Measurements from ENCODE around the gene EHBP1. TPM values are rescaled to one million over a fixed set of nuclear protein-coding genes. Genes with fewer than 3 reads are reported as not detected.
A peak's percentile ranks its signal among the peaks of the same experiment; 100 is the strongest.
"Not testable (repeated sequence)": the region's sequence is repeated elsewhere in the genome, so short reads cannot be mapped to it uniquely, and the experiment has no call there.

Gene EHBP1
- total and polyA plus RNA-seq, 3 experiments from 2014 or later = 12.5 to 23.1 (median 22.7) TPM

GRCh38 chr2:62708751-62709150 is 3.2 kb downstream of the EHBP1 start:
- H3K36me3 ChIP-seq (ENCODE audit: insufficient read depth, low read length) = no peaks in the 10 kb centered on the region
- DNase-seq = no peak
- ChIA-PET POLR2A (no interaction called here), CTCF (no interaction called here)
- H3K4me3 ChIP-seq (ENCODE audit: low read length) = no peak overlapping the region
- Mint-ChIP-seq H3K36me3 (peaks cover 3 to 10% (median 7%) of the 10 kb centered on the region in 3 donors), H3K9me3 (no peaks in the 10 kb centered on the region), H3K27ac (peak overlapping the region in 1 of 8 donors; percentile 37), H3K4me1 (peaks cover 38 to 48% (median 39%) of the 10 kb centered on the region in 3 donors), H3K4me3 (peak overlapping the region in 4 of 7 donors; percentile 1 to 49 (median 7)), H3K27me3 (peaks cover 0 to 1% of the 10 kb centered on the region in 2 donors)
- no peaks in the 10 kb centered on the region for H3K9me3 ChIP-seq (ENCODE audit: low read length)
- no peaks in the 10 kb centered on the region for H3K27me3 ChIP-seq (ENCODE audit: insufficient read depth, low read length, poor library complexity, severe bottlenecking)
- peaks cover 22% of the 10 kb centered on the region for H3K4me1 ChIP-seq (ENCODE audit: insufficient read depth, low read length)
- H3K27ac ChIP-seq (ENCODE audit: low read depth, low read length) = no peak overlapping the region

GRCh38 chr2:62711832-62712494 is 6.5 kb downstream of the EHBP1 start:
- ChIA-PET POLR2A (no interaction called here), CTCF (no interaction called here)
- Mint-ChIP-seq H3K36me3 (peaks cover 6 to 9% (median 7%) of the 10 kb centered on the region in 3 donors), H3K9me3 (no peaks in the 10 kb centered on the region), H3K4me1 (peaks cover 29 to 42% (median 35%) of the 10 kb centered on the region in 3 donors), H3K27me3 (peaks cover 0 to 1% of the 10 kb centered on the region in 2 donors), H3K4me3 (no peak overlapping the region), H3K27ac (no peak overlapping the region)
- Histone ChIP-seq H3K4me3 (ENCODE audit: low read length) (no peak overlapping the region), H3K4me1 (ENCODE audit: insufficient read depth, low read length) (peaks cover 14% of the 10 kb centered on the region), H3K36me3 (ENCODE audit: insufficient read depth, low read length) (no peaks in the 10 kb centered on the region), H3K27me3 (ENCODE audit: insufficient read depth, low read length, poor library complexity, severe bottlenecking) (no peaks in the 10 kb centered on the region), H3K9me3 (ENCODE audit: low read length) (no peaks in the 10 kb centered on the region), H3K27ac (ENCODE audit: low read depth, low read length) (no peak overlapping the region)
- no peak for DNase-seq

GRCh38 chr2:62713196-62713595 is 7.7 kb downstream of the EHBP1 start:
- H3K4me3 ChIP-seq (ENCODE audit: low read length); H3K4me3 Mint-ChIP-seq; H3K36me3 Mint-ChIP-seq; CTCF ChIA-PET; H3K27me3 ChIP-seq (ENCODE audit: insufficient read depth, low read length, poor library complexity, severe bottlenecking); H3K27me3 Mint-ChIP-seq; H3K36me3 ChIP-seq (ENCODE audit: insufficient read depth, low read length); H3K27ac Mint-ChIP-seq; H3K4me1 ChIP-seq (ENCODE audit: insufficient read depth, low read length); DNase-seq; H3K27ac ChIP-seq (ENCODE audit: low read depth, low read length); H3K9me3 ChIP-seq (ENCODE audit: low read length); H3K9me3 Mint-ChIP-seq; POLR2A ChIA-PET: not testable (repeated sequence)
- H3K4me1 Mint-ChIP-seq = peaks cover 23 to 33% (median 26%) of the 10 kb centered on the region in 3 donors

GRCh38 chr2:62713837-62714236 is 8.3 kb downstream of the EHBP1 start:
- Mint-ChIP-seq H3K27ac (peak overlapping the region in 1 of 8 donors; percentile 25), H3K9me3 (no peaks in the 10 kb centered on the region), H3K36me3 (peaks cover 3 to 8% (median 6%) of the 10 kb centered on the region in 3 donors), H3K4me1 (peaks cover 17 to 27% (median 19%) of the 10 kb centered on the region in 3 donors), H3K27me3 (no peaks in the 10 kb centered on the region), H3K4me3 (no peak overlapping the region)
- CTCF ChIA-PET = no interaction called here
- Histone ChIP-seq H3K9me3 (ENCODE audit: low read length) (no peaks in the 10 kb centered on the region), H3K4me3 (ENCODE audit: low read length) (no peak overlapping the region), H3K4me1 (ENCODE audit: insufficient read depth, low read length) (peaks cover 4% of the 10 kb centered on the region), H3K36me3 (ENCODE audit: insufficient read depth, low read length) (no peaks in the 10 kb centered on the region), H3K27me3 (ENCODE audit: insufficient read depth, low read length, poor library complexity, severe bottlenecking) (no peaks in the 10 kb centered on the region), H3K27ac (ENCODE audit: low read depth, low read length) (no peak overlapping the region)
- no peak for DNase-seq
- POLR2A ChIA-PET = no interaction called here

- no peaks in the 10 kb centered on the region for H3K27me3 ChIP-seq (ENCODE audit: insufficient read depth, low read length, poor library complexity, severe bottlenecking)
- Mint-ChIP-seq H3K27ac (no peak overlapping the region), H3K36me3 (peaks cover 6 to 9% (median 8%) of the 10 kb centered on the region in 3 donors), H3K4me3 (no peak overlapping the region), H3K4me1 (peaks cover 20 to 33% (median 33%) of the 10 kb centered on the region in 3 donors), H3K27me3 (no peaks in the 10 kb centered on the region), H3K9me3 (no peaks in the 10 kb centered on the region)
- no peak overlapping the region for H3K27ac ChIP-seq (ENCODE audit: low read depth, low read length)
- no peaks in the 10 kb centered on the region for H3K9me3 ChIP-seq (ENCODE audit: low read length)
- no peaks in the 10 kb centered on the region for H3K4me1 ChIP-seq (ENCODE audit: insufficient read depth, low read length)
- ChIA-PET POLR2A (no interaction called here), CTCF (no interaction called here)
- H3K4me3 ChIP-seq (ENCODE audit: low read length) = no peak overlapping the region
- H3K36me3 ChIP-seq (ENCODE audit: insufficient read depth, low read length) = no peaks in the 10 kb centered on the region
- no peak for DNase-seq
Observed at GRCh38 chr2:62716768-62717167, 11.3 kb downstream of the EHBP1 start.

- Histone ChIP-seq H3K27me3 (ENCODE audit: insufficient read depth, low read length, poor library complexity, severe bottlenecking) (no peaks in the 10 kb centered on the region), H3K27ac (ENCODE audit: low read depth, low read length) (no peak overlapping the region), H3K9me3 (ENCODE audit: low read length) (no peaks in the 10 kb centered on the region), H3K36me3 (ENCODE audit: insufficient read depth, low read length) (no peaks in the 10 kb centered on the region), H3K4me3 (ENCODE audit: low read length) (no peak overlapping the region), H3K4me1 (ENCODE audit: insufficient read depth, low read length) (no peaks in the 10 kb centered on the region)
- ChIA-PET POLR2A (no interaction called here), CTCF (no interaction called here)
- no peak overlapping the region for H3K27ac Mint-ChIP-seq
- no peak overlapping the region for H3K4me3 Mint-ChIP-seq
- no peaks in the 10 kb centered on the region for H3K27me3 Mint-ChIP-seq
- H3K36me3 Mint-ChIP-seq = peaks cover 8 to 13% (median 12%) of the 10 kb centered on the region in 3 donors
- DNase-seq = no peak
- H3K4me1 Mint-ChIP-seq = peaks cover 22 to 33% (median 33%) of the 10 kb centered on the region in 3 donors
- H3K9me3 Mint-ChIP-seq = peaks cover under 1 to 4% (median 2%) of the 10 kb centered on the region in 5 donors
Observed at GRCh38 chr2:62717503-62718081, 12.1 kb downstream of the EHBP1 start.

- H3K4me1 ChIP-seq (ENCODE audit: insufficient read depth, low read length) = no peaks in the 10 kb centered on the region
- H3K36me3 ChIP-seq (ENCODE audit: insufficient read depth, low read length) = no peaks in the 10 kb centered on the region
- no peaks in the 10 kb centered on the region for H3K27me3 ChIP-seq (ENCODE audit: insufficient read depth, low read length, poor library complexity, severe bottlenecking)
- H3K27ac Mint-ChIP-seq = no peak overlapping the region
- no peak overlapping the region for H3K4me3 ChIP-seq (ENCODE audit: low read length)
- ChIA-PET POLR2A (no interaction called here), CTCF (no interaction called here)
- no peak for DNase-seq
- H3K9me3 Mint-ChIP-seq = peaks cover 7 to 11% (median 9%) of the 10 kb centered on the region in 5 donors
- peaks cover 5% of the 10 kb centered on the region for H3K9me3 ChIP-seq (ENCODE audit: low read length)
- H3K4me3 Mint-ChIP-seq = no peak overlapping the region
- no peaks in the 10 kb centered on the region for H3K27me3 Mint-ChIP-seq
- peaks cover 8 to 20% (median 17%) of the 10 kb centered on the region in 3 donors for H3K36me3 Mint-ChIP-seq
- no peak overlapping the region for H3K27ac ChIP-seq (ENCODE audit: low read depth, low read length)
- H3K4me1 Mint-ChIP-seq = peaks cover 23 to 33% (median 32%) of the 10 kb centered on the region in 3 donors
Observed at GRCh38 chr2:62718225-62718822, 12.8 kb downstream of the EHBP1 start.

- no peak overlapping the region for H3K27ac Mint-ChIP-seq
- H3K36me3 Mint-ChIP-seq = peaks cover 12 to 27% (median 18%) of the 10 kb centered on the region in 3 donors
- DNase-seq = no peak
- Histone ChIP-seq H3K27me3 (ENCODE audit: insufficient read depth, low read length, poor library complexity, severe bottlenecking) (no peaks in the 10 kb centered on the region), H3K9me3 (ENCODE audit: low read length) (peaks cover 5% of the 10 kb centered on the region), H3K36me3 (ENCODE audit: insufficient read depth, low read length) (no peaks in the 10 kb centered on the region), H3K4me3 (ENCODE audit: low read length) (no peak overlapping the region), H3K4me1 (ENCODE audit: insufficient read depth, low read length) (no peaks in the 10 kb centered on the region), H3K27ac (ENCODE audit: low read depth, low read length) (no peak overlapping the region)
- peaks cover 13 to 30% (median 30%) of the 10 kb centered on the region in 3 donors for H3K4me1 Mint-ChIP-seq
- ChIA-PET CTCF (no interaction called here), POLR2A (no interaction called here)
- no peak overlapping the region for H3K4me3 Mint-ChIP-seq
- peaks cover 7 to 18% (median 18%) of the 10 kb centered on the region in 5 donors for H3K9me3 Mint-ChIP-seq
- H3K27me3 Mint-ChIP-seq = no peaks in the 10 kb centered on the region
Observed at GRCh38 chr2:62719757-62720156, 14.2 kb downstream of the EHBP1 start.

Measured in CD8-positive, alpha-beta memory T cell (primary cell).